K562 (cell line): ENCODE results near the gene LIMS1. TPM values are rescaled to one million over a fixed set of nuclear protein-coding genes. Genes with fewer than 3 reads are reported as not detected.

ENCODE experiments used
- AFF4 ChIP-seq: sonication (generic); formaldehyde crosslinking; IDR thresholded peaks from 2 replicates; pipeline ENCODE4 v1.8.0; 2023; ENCODE audit warnings: mild to moderate bottlenecking, missing genetic modification reagents
- DIDO1 ChIP-seq: fragments of 450-650 bp; IDR thresholded peaks from 2 replicates; pipeline ENCODE4 v1.6.1; 2016; ENCODE audit warnings: low read depth, missing biosample characterization, missing genetic modification characterization
- HMG20A ChIP-seq: fragments of 450-650 bp; formaldehyde crosslinking; conservative IDR thresholded peaks from 2 replicates; pipeline ENCODE4 v1.4.0; 2020; ENCODE audit warnings: mild to moderate bottlenecking, mixed read lengths
- KDM2B ChIP-seq: fragments of 250-450 bp; sonication (Bioruptor Pico); IDR thresholded peaks from 2 replicates; pipeline ENCODE4 v1.8.0; 2021; ENCODE audit warnings: mild to moderate bottlenecking, moderate library complexity
- KDM5B ChIP-seq: fragments of 200-600 bp; sonication (generic); IDR thresholded peaks from 2 replicates; pipeline ENCODE4 v1.6.1; 2012; ENCODE audit warnings: low read depth, mild to moderate bottlenecking, moderate library complexity, low read length, control low read depth, inconsistent platforms; ENCODE audit not compliant: insufficient replicate concordance
- NFRKB ChIP-seq: fragments of 450-650 bp; IDR thresholded peaks from 2 replicates; pipeline ENCODE4 v1.6.1; 2016; ENCODE audit warnings: low read depth
- NR4A1 ChIP-seq, 2 experiments: fragments of 250-450 bp in 1 of 2; fragments of 450-650 bp in 1 of 2; sonication (Bioruptor Pico) in 1 of 2; IDR thresholded peaks; 2 replicates each; pipeline versions ENCODE4 v1.4.0 to v1.6.1; 2016 to 2020; ENCODE audit warnings: mild to moderate bottlenecking in 2 of 2, missing compliant biosample characterization in 1 of 2, missing genetic modification characterization in 1 of 2, moderate library complexity in 1 of 2
- NUFIP1 ChIP-seq: fragments of 450-650 bp; IDR thresholded peaks from 2 replicates; pipeline ENCODE4 v1.6.1; 2018; ENCODE audit not compliant: partially characterized antibody
- SRSF1 ChIP-seq: fragments of 200-400 bp; formaldehyde crosslinking; IDR thresholded peaks from 2 replicates; pipeline ENCODE4 v1.6.1; 2017; ENCODE audit warnings: mild to moderate bottlenecking, low read depth, low read length, moderate library complexity
- TBL1XR1 ChIP-seq, 2 experiments: IDR thresholded peaks; 2 replicates each; pipeline ENCODE4 v1.6.1; 2012; ENCODE audit warnings: improper control_type of control experiment in 2 of 2, low read length in 2 of 2, mild to moderate bottlenecking in 1 of 2
- TEAD1 ChIP-seq, 2 experiments: fragments of 450-650 bp in 1 of 2; sonication (generic) in 1 of 2; formaldehyde crosslinking; IDR thresholded peaks; 2 replicates each; pipeline versions ENCODE4 v1.4.0 to v1.8.0; 2020 to 2022; ENCODE audit warnings: mild to moderate bottlenecking in 2 of 2, missing genetic modification reagents in 1 of 2
- ZBTB49 ChIP-seq: sonication (generic); formaldehyde crosslinking; IDR thresholded peaks from 2 replicates; pipeline ENCODE4 v1.8.0; 2022; ENCODE audit warnings: missing genetic modification reagents, mild to moderate bottlenecking, borderline replicate concordance
- ZNF146 ChIP-seq: IDR thresholded peaks from one replicate; pipeline ENCODE4 v1.6.1; 2018; ENCODE audit warnings: missing compliant biosample characterization; ENCODE audit not compliant: unreplicated experiment
- ZNF639 ChIP-seq, 2 experiments: fragments of 200-800 bp in 1 of 2; sonication (Bioruptor generic) in 1 of 2; sonication (generic) in 1 of 2; formaldehyde crosslinking in 1 of 2; IDR thresholded peaks in 1 of 2; conservative IDR thresholded peaks in 1 of 2; 2 replicates each; pipeline versions ENCODE4 v1.5.0 to v1.6.1; 2016 to 2020; ENCODE audit warnings: missing compliant biosample characterization in 1 of 2, missing genetic modification characterization in 1 of 2, missing genetic modification reagents in 1 of 2
- polyA plus RNA-seq, 8 experiments: library from polyadenylated mRNA; depleted of rRNA in 4 of 8; stranded (reverse) in 5 of 8; unstranded in 3 of 8; fragments of >200 nt; fragmentation: Nextera tagmentation in 2 of 8; fragmentation: Illumina TruSeq in 1 of 8; extraction: Ambion mirVana in 2 of 8; extraction: Trizol in 1 of 8; gene quantifications; 2 replicates each; pipeline versions ENCODE4 v1.2.1 to v1.2.3, GENCODE V29; 2011 to 2014; ENCODE audit warnings: inconsistent platforms in 1 of 8, missing spikeins in 1 of 8
- total RNA-seq, 7 experiments: library from RNA; depleted of rRNA in 6 of 7; stranded (reverse); fragments of >200 nt in 6 of 7; fragmentation: Illumina TruSeq in 2 of 7; extraction: Trizol in 2 of 7; gene quantifications; 2 replicates each; pipeline versions ENCODE4 v1.2.1 to v1.2.3, GENCODE V29; 2011 to 2021; ENCODE audit warnings: low replicate concordance in 1 of 7
- TF ChIP-seq, protein P1 (sequence below): fragments of 450-650 bp; formaldehyde crosslinking; IDR thresholded peaks from 2 replicates; pipeline ENCODE4 v1.4.0; 2020; ENCODE audit warnings: mild to moderate bottlenecking, moderate library complexity

The LIMS1 gene
- total and polyA plus RNA-seq, 9 of the 15 experiments (the other 6 are each of a cell fraction or from before 2014, with no cell fraction given): 52.8 to 134 (median 81.0) TPM

DNA sequence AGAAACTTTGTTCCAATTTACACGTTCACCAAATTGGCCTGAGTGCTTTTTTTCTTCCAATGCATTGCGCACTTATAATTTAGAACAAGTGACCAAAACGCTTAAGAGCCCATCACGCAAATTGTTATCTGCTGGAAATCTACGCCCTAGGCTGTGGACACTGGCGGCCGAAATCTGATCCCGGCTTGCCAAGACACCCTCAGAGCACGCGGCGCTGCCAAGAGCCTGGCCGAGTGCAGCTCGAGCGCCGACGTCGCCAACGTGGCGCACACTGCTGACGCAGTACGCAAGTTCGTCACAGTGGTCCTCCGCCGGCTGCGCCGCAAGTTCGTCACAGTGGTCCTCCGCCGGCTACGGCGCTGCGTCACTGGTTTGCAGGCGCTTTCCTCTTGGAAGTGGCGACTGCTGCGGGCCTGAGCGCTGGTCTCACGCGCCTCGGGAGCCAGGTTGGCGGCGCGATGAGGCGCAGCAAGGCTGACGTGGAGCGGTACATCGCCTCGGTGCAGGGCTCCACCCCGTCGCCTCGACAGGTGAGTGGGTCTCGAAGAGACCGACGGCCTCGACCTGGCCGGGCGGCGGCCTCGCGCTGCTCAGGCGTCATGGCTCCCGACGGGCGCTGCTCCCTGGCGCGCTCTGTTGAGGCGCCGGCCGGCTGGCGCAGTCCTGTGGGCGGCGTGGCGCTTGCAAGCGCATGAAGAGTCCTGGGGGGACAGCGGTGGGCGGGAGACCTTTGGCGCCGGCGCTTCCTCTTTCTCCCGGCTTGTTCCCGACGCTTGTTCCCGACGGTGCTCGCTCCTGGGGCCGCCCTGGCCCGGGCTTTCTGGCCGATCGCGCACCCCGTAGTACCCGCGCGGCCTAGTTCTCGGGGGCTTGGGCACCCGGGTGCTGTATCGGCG is 185.1 kb downstream of the LIMS1 start, which contains the start of gene RANBP2 (continued):
- peak in 1 of 2 experiments; percentile 88; a peak in 2 of 4 replicates for TF ChIP-seq TEAD1 (CRISPR knock-in tag; IDR thresholded peaks at IDR 0.05)
- no peak for TF ChIP-seq HMG20A (CRISPR knock-in tag)
- no peak for TF ChIP-seq SRSF1
- TF ChIP-seq ZNF146 (CRISPR knock-in tag): no peak
- peak in 1 of 2 experiments; percentile 86; a peak in 2 of 4 replicates for TF ChIP-seq ZNF639 (CRISPR knock-in tag; conservative IDR thresholded peaks at IDR 0.05 in 1 of 2, IDR thresholded peaks at IDR 0.05 in 1 of 2)
- TF ChIP-seq DIDO1 (tag): peak; percentile 74; the same call in 1 of the 2 replicates
- TF ChIP-seq KDM2B: no peak
- 0 out of 2 replicates have a peak, but pooled peaks have one; percentile 73 for TF ChIP-seq NFRKB
- TF ChIP-seq NR4A1 (CRISPR knock-in tag; IDR thresholded peaks at IDR 0.05): peak; percentile 77
- TF ChIP-seq NR4A1 (tag; IDR thresholded peaks at IDR 0.05): peak; percentile 68; the same call in 1 of the 2 replicates
- TF ChIP-seq TBL1XR1 (IDR thresholded peaks at IDR 0.05; ENCODE audit: low read length in 2 of 2): peak in 1 of 2 experiments; percentile 98; a peak in 2 of 4 replicates
- peak; percentile 86 for TF ChIP-seq NUFIP1
- TF ChIP-seq AFF4: peak; percentile 91
- TF ChIP-seq ZBTB49: peak; percentile 63; the same call in 1 of the 2 replicates
- TF ChIP-seq KDM5B: peak; percentile 94
- TF ChIP-seq, protein P1, sequence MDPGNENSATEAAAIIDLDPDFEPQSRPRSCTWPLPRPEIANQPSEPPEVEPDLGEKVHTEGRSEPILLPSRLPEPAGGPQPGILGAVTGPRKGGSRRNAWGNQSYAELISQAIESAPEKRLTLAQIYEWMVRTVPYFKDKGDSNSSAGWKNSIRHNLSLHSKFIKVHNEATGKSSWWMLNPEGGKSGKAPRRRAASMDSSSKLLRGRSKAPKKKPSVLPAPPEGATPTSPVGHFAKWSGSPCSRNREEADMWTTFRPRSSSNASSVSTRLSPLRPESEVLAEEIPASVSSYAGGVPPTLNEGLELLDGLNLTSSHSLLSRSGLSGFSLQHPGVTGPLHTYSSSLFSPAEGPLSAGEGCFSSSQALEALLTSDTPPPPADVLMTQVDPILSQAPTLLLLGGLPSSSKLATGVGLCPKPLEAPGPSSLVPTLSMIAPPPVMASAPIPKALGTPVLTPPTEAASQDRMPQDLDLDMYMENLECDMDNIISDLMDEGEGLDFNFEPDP: no peak
